Stimulated activated CD8-positive, alpha-beta memory T cell treated with anti-CD3 and anti-CD28 coated beads, Interleukin-4, amount 100 ng/mL, for 1 hour (primary cell): ENCODE data around the gene PRICKLE2.

Source experiments
- DNase-seq, 2 donors: peaks; one replicate each; pipeline ENCODE4 v3.0.0-alpha.2; 2020; ENCODE audit warnings: low read depth in 2 of 2, low spot score in 1 of 2

PRICKLE2 gene

DNA sequence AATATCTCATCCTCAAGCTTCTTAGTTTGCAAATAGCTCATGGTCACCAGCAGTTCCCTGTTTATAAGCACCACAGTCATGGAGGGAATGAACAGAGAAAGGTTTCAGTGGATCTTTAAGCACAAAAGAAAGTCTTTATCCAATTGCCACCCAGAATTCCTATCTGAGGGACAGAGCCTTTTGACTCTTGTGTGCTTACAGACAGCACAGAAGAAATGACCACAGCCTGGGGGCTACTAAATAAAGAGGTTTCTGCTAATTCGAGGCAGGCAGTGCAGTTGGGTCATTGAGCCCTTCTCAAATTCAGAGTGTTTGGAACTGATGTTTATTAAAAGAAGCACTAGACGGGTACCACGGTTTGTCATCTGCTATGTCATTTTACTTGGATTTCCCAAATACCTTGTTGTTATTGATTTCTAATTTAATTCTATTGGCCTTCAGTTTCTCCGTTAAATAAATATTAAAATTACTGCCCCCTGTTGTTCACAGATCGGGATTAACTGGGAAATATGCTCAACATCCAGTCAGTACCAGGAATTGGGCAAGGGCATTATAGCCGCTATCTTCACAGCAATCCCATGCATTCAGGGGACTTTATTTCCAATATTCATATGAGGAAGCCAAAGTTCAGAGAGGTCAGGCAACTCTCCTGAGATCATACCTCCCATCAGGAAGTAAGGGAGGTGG, 3.6 kb downstream of the PRICKLE2 start:
- DNase-seq, result no peak

DNA sequence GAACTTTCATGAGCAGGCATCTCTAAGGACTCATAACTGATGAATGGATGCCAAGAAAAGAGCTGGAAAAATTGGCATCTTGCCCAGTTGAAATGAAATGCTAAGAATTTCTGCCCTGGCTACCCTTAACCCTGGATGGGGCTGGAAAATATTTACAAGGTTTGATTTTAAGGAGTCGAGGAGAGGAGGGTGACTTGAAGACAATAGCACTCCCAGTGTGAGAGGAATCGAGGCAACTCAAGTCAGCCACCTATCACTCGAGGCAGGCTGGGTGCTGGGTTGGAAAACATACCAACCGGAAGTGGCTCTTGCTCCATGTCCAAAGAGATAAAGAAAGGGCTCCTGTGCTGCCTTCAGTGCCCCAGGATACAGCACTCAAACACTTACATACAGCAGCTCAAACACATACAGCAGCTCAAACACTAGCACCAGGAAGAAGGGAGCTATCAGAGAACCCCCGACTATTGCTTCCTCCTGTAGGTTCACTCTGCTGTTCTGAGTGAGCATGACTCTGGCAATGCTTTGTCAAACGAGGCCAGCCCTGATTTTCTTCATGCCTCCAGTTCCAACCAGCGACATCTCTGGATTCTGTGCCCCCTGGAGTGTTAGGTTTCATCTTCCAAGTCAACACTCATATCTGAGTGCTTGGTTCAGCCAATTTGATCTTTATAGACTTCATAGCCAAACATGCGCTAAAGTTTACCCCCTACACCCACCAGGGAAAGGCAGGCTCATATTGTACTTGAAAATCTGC, 4.9 kb downstream of the PRICKLE2 start:
- no peak for DNase-seq

DNA sequence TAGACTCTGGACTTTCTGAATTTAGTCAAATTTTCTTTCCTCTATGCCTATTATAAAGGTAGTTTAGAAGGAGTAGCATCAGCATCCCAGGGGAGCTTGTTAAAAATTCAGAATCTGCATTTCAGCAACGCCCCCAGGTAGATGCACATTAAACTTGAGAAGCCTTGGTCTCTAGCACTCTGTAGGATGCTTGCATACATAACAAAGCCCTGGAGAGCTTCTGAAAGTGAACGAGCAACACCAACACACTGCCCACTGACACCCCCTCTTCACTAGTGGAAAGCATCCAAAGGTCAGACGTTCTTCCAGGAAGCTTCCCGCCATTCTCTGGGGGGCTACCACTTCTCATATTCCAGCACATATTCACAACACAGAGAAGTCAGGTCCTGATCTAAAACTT, 6.5 kb downstream of the PRICKLE2 start:
- DNase-seq, result no peak

DNA sequence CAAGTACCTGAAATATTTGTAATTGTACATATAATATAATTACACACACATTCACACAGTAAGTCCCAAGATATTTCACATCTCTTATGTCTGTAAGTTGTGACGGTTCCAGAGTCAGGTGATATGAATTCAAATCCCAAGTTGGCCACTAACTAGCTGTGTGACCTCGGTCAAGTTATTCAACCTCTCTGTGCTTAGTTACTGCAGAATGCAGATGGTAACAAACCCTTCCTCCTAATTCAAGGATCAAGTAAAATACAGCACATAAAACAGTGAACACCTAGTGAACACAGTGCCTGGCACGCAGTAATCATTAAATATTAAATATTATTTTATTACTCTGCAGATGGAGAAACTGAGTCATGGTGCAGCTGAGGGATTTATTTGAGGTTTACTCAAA, 6.9 kb downstream of the PRICKLE2 start:
- DNase-seq, result no peak

DNA sequence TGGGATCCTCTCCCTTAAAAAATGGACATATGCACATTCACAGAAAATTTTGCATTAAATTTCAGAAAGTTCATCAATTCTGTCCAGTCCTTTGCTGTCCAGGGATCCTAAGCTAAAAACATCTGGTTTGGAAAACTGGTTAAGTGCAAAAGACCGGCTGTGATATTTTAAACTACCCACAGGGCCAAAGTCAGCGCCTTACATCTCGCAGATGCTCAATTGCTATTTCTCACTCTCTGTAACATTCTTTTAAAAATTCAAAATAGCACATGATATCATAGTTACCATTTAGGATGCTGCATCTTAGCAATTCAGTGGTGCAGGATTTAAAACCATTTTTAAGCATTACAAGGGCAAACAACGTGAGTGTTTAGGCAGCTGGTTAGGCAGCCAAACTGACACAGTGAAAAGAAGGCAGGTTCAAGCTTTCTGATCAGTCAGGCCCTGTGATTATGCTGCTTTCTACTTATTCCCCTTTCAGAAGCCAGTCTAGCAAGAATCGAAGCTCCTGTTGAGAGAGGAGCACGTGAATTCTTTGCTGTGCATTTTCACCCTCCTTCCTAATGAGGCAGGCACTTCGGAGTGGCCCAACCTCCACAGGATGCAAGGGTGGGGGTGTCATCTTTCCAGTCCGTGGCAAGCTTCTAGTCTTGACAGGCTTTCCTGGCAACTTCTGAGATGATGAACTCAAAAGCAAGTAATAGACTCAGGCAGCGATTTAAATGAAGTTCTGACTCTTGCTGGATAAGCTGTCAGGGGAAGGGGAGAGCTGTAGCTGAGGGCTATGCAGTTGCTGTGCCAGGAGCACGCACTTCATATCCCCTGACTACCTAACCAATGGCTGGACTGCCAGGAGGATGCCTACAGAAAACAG, 8.8 kb downstream of the PRICKLE2 start:
- DNase-seq, result no peak

DNA sequence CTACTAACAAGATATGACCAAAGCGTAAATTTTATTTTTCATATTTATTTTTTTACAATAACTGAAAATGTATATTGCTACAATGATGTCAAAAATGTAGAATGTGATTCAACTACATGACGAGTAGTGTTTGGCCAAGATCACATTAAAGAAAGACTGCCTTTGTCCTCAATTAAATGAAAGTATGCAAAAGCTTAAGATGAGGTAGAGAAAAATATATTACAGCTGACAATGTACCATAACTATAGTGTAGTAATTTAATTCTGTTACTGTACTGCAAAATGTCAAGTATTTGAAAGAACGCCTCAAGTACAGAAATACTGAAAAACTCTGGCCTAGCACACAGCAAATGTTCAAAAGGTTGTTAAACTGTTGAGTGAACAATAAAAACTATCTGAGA, 9.7 kb downstream of the PRICKLE2 start:
- DNase-seq, result no peak

DNA sequence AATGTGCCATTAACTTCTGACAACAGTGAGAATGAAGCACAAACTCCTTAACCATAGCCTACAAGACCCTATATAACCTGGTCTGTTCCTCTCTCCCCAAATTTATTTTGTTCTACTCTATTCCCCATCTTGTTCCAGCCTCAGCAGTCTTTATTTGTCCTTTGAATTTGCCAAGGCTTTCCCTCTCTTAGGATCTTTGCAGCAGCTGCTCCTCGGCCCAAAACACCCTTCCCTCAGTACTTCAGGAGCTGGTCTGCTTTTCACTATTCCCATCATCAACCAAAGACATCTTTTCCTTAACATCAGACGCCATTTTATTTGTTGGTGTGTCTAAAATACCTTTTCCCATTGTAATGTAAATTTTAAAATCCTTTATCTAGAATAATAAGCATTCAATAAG, 10.2 kb downstream of the PRICKLE2 start:
- no peak for DNase-seq

DNA sequence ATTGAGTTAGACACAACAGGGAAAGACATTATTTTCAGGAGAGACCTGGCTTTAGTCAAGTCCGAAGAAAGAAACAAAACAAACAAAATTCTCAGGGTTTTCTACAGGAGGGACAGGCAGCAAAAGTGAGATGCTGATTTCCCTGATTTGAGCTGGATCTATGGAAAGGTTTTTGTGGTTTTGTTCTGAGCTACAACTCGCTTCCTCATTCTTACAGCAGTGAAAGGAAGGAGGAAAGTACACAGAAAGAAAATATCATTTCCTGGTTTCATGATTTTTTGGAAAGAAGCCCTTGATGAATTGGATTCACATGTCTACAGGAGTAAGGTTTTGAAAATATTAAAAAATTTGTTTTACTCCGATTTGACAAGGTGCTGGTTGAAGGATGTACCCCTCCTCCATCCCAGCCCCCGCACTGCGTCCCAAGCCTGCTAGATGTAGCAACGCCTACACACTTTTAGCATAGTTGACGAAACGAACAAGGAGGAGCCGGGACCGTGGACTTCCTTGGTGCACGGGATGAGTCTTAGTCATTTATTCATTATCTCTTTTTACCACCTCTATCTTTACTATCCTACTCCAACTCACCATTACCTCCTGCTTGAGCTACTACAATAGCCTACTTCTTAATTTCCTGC, 10.8 kb downstream of the PRICKLE2 start:
- no peak for DNase-seq

DNA sequence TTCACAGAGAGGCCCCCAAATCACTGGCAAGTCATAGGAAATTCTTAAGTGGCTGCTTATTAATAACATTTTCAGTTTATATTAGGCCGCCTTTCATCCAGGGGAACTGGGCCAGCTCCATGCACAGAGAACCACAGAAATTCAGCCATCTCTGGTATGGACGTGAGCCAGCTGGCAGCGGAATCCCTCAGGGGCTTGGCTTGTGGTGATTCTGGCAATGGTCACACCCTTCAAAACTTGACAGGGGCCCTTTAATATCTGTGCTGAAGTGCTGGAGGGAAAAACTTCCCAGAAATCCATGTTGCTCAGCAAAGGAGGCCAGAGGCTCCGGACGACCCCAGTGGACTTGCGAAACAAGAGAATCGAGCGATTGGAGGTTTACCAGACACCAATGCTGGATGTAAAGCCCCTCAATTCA, 11.3 kb downstream of the PRICKLE2 start:
- DNase-seq, result no peak

DNA sequence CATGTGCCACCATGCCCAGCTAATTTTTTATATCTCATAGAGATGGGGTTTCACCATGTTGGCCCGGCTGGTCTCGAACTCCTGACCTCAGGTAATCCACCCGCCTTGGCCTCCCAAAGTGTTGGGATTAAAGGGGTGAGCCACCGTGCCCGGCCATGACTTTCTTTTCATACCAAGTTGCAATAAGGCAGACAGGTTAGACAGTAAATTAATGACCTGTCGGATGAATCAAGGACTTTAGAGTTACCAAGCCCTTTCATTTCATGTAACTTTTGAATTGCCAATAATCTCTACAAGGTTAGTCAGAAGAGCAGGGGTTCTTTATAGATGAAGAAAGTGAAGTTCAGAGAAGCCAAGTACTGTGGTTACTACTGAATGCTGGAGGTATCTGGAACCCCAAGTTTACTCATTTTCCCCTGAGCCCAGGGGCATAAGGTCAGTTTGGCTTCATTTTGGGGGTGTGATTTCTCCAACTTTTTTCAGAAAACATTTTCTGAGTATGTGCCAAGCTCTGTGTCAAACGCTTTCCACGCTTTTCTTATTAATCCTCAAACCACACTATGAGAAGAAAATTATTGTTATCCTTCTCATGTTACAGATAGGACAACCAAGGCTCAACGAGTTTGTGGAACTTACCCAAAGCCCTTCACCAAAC, 11.9 kb downstream of the PRICKLE2 start:
- DNase-seq, result no peak

DNA sequence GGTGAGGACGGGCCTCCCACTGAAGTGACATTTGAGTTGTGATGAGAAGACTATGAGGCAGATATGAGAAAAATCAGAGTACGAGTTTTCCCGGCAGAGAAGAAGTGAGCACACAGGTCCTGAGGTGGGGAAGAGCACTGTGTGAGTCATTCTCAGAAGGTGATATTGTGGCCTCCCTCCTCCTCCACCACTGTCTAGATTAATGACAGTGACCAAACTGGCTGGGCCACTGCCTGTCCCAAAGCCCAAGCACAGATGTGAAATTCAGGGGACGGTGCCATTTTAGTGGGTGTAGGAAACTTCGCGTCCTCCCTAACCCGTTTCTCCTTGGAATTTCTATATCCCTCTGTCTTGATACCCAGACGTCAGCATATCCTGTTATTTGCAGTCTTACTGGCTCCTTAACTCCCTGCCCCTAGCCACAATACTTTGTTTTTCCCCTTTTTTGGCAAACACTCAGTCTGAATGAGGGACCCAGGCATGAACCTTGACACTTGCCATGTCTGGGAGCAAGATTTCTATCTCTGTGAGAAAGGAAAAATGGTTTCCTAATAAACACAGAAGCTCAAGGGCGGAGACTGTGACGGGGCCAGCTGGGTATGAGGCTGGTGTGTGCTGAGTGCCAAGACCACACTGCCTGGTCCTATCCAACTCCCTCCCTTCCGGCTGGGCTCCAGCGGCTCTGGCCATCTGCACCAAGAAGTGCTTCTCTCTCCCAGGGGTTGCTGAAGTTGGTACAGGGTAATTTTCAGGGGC, 15.2 kb downstream of the PRICKLE2 start:
- DNase-seq, result no peak

DNA sequence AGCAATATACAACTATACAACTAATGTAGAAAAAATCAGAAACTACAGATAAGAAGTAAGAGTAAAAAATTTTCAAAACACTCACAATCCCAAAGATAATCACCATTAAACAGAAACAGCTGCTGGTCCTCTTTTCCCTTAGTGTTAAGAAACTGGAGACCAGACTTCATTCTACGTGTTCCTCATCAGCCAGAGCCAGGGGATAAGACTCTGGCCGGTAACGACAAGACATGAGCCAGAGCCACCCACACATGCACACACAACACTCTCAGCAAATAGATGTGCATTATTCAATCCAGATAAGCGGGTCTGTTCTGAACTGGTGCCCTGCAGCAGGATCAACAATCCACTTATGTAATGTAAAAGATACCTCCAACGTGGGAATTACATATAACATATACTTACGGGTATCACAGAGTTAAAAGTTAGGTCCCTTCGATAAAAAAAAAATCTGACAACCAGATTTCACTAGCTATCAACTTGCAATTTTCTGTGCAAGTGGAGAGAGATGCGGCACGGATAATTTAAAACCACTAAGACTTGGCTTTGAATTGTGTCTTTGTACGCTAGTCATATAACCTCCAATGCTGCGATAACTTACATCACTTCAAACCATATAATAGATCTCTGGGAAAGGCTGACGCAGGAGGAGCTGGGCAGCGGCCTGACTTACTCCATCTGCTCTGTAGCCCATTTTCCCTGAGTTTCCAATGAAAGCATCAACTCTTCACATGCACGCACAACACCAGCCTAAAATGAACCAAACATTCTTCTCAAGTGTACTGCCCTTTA, 17.8 kb downstream of the PRICKLE2 start:
- DNase-seq, result no peak

DNA sequence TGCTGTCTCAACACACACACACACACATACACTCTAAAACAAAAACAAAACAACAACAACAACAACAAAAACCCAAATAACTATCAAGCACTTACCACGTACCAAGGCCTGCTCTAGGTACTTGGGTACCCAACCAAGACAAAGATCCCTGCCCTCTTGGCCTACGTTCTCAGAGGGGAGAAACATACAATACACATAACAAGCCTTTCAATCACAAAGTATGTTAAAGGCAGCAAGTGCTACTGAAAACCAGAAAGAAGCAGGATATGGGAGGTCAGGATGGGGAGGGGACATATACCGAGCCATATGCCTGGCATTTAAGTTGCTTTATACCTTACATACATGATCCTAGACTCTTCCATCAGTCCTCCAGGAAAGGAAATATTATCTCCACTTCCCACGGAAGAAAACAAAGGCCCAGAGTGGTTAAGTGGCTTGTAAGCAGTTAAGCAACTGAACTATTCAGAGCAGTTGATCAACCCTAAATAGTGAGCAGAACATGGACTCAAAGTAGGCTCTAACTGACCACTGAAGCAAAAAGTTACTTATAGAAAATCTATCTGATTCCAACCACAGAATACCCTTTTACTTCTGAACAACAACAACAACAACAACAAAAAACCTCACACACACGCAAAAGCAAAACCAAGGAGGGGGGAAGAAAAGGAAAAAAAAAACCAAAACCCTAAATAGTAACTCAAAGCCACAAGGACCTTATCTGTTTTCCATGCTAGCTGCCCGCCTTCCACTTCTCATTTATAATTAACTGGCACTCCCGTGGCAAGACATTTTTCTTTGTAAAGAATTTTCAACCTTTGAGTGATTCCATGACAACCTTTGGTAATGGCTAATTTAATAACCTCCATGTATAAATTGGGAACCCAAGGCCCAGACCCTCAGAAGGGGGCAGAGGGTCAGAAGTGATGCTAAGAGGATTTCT, 21.0 kb downstream of the PRICKLE2 start:
- no peak for DNase-seq

DNA sequence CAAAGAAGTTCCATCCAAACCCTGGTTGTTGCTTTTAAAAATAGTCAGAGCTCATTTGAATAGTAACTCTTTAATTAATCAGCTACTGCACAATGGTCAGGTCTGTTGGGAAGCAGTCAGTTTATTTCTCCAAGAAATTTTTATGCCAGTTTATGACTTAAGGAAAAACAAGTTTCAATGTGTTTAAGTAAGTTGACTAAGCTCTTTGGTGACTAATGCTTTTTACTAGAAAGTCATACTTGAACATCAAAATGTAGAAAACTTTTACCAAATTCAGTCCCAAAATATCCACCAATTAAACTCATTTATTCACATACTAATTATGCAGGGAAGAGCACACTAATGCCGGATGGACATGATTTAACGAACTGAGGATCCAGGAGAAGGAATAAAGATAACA, 22.1 kb downstream of the PRICKLE2 start:
- no peak for DNase-seq

DNA sequence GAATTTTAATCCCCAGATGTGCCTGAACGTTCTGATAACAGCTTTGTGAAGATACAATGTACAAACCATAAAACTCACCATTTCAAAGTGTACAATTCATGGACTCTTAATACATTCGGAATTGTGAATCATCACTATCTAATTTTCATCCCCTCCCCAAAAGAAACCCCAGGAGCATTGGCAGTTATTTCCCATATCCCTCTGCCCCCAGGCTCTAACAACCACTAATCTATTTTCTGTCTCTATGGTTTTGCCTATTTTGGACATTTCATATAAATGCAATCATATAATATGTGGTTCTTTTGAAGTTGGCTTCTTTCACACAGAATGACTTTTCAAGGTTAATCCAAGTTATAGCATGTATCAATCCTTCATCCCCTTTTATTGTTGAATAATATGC, 25.3 kb downstream of the PRICKLE2 start:
- DNase-seq, result no peak

DNA sequence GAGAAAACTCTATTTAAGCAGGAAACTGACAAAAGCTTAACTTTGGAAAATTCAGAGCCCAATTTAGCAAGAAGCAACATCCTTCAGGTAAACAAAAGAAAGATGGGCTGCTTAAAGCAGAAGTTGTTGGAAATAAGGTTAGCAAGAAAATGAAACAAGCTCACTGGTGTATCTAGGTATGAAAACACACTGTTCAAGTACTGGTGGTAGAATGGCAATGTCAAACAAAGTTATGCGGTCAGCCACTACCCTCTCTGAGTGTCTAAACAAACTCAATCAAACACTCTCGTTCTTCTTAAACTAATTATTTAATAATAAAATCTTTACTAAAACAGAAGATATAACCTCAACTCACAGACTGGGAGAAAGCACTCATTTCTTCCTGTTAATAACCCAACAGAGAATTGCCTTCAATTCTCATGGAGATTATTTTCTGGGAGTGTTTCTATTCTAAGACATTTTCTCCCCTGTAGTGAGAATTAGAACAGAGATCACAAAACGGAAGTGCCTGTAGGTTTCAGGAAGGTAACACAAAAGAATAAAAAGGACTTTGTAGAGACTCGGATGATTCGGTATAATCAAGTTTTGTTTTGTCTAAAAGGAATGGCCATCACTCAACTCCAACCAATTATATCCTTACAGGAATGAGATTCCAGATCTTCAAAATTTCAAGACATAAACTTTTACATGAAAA, 28.9 kb downstream of the PRICKLE2 start:
- no peak for DNase-seq

DNA sequence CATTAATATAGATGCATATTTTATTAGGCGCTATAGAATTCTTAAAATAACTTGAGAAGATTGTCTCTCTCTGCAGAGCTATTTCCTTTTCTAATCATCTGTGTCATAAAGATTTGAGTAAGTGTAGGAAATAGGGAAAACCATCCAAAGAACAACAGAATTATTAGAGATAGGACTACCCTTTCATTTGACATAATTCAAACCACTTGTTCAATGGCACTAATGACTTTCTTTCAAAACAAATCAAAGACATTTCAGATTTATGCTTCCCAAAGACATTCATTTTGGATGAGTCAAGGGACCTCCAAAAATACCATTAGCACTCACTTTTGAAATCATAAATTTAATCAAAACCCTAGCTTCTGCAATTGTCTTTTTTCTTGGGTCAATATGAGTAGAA, 29.5 kb downstream of the PRICKLE2 start:
- no peak for DNase-seq

DNA sequence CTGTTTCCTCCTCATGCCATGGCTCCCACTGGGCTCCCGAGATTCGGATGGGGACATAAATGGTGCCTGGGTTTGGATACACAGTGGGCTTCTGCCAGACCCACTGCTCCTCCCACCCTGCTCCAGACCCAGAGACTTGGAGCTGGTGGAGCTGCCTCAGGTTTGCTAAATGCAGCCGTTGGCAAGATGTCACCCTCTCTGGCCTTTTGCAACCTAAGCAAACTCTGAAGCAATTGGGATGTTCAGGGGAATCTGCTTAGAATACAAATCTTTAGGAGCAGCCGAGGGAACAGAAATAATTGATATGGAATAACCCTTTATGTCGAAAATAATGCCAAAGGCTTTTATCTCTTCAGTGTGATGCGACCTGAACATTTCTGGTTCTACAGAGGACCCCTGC, 33.4 kb downstream of the PRICKLE2 start:
- DNase-seq, result no peak
